Measurements from ENCODE around the gene CYP2W1.

DNA sequence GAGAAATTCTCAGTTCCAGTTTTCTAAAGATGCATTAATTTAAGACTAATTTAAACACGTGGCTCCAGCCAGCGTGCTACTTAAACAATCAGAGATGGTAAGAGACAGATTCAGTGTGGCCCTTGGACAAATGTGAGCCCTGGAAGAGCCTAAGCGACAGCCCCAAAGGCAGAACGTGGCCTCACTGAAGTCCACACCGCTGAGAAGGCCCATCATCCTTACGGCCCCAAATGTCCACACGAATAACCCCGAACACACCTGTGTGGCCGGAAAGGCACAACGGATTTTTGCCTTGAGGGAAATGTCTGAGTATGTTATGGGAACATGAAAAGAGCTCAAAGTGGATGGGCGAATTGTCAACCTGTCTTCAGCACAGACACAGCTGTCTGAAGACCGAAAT lies 10.9 kb upstream of the CYP2W1 start:
- TF ChIP-seq, protein P1, sequence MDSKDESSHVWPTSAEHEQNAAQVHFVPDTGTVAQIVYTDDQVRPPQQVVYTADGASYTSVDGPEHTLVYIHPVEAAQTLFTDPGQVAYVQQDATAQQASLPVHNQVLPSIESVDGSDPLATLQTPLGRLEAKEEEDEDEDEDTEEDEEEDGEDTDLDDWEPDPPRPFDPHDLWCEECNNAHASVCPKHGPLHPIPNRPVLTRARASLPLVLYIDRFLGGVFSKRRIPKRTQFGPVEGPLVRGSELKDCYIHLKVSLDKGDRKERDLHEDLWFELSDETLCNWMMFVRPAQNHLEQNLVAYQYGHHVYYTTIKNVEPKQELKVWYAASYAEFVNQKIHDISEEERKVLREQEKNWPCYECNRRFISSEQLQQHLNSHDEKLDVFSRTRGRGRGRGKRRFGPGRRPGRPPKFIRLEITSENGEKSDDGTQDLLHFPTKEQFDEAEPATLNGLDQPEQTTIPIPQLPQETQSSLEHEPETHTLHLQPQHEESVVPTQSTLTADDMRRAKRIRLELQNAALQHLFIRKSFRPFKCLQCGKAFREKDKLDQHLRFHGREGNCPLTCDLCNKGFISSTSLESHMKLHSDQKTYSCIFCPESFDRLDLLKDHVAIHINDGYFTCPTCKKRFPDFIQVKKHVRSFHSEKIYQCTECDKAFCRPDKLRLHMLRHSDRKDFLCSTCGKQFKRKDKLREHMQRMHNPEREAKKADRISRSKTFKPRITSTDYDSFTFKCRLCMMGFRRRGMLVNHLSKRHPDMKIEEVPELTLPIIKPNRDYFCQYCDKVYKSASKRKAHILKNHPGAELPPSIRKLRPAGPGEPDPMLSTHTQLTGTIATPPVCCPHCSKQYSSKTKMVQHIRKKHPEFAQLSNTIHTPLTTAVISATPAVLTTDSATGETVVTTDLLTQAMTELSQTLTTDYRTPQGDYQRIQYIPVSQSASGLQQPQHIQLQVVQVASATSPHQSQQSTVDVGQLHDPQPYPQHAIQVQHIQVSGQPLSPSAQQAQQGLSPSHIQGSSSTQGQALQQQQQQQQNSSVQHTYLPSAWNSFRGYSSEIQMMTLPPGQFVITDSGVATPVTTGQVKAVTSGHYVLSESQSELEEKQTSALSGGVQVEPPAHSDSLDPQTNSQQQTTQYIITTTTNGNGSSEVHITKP (tag by site-specific recombination; IDR thresholded peaks at IDR 0.05): no peak
- no peak for TF ChIP-seq TCF7L2 (IDR thresholded peaks at IDR 0.05; ENCODE audit: borderline replicate concordance, low read depth, low read length)
- TF ChIP-seq ZNF585B (tag by site-specific recombination; IDR thresholded peaks at IDR 0.05): no peak
- no peak for TF ChIP-seq WT1 (tag by site-specific recombination; IDR thresholded peaks at IDR 0.05)

Data from HEK293 (cell line).